ACC112 (cell line): ENCODE data around the gene THOP1.
"Not testable (repeated sequence)": the region's sequence is repeated elsewhere in the genome, so short reads cannot be mapped to it uniquely, and the experiment has no call there.

Experiments
- H2AFZ ChIP-seq: fragments of 200-600 bp; sonication (generic); one replicate; pipeline ENCODE4 v1.6.0; 2017; ENCODE audit warnings: antibody characterized with exemption, low read length; ENCODE audit not compliant: unreplicated experiment
- H3K27ac ChIP-seq: fragments of 200-600 bp; sonication (generic); 2 replicates; pipeline ENCODE4 v1.5.1; 2014; ENCODE audit warnings: low read depth, mild to moderate bottlenecking, antibody characterized with exemption, low read length, moderate library complexity
- H3K27me3 ChIP-seq: fragments of 200-600 bp; sonication (generic); 2 replicates; pipeline ENCODE4 v1.6.1; 2014; ENCODE audit warnings: mild to moderate bottlenecking, antibody characterized with exemption, low read length, moderate library complexity, mixed read lengths; ENCODE audit not compliant: insufficient read depth
- H3K36me3 ChIP-seq: fragments of 200-600 bp; sonication (generic); 2 replicates; pipeline ENCODE4 v1.6.1; 2016; ENCODE audit warnings: mild to moderate bottlenecking, antibody characterized with exemption, low read length, moderate library complexity, mixed read lengths; ENCODE audit not compliant: insufficient read depth
- H3K4me1 ChIP-seq: fragments of 200-600 bp; sonication (generic); one replicate; pipeline ENCODE4 v1.6.1; 2016; ENCODE audit warnings: low read length, mixed read lengths; ENCODE audit not compliant: insufficient read depth, unreplicated experiment, control insufficient read depth
- H3K4me3 ChIP-seq: fragments of 200-600 bp; sonication (generic); 2 replicates; pipeline ENCODE4 v1.5.1; 2014; ENCODE audit warnings: mild to moderate bottlenecking, low read depth, low read length
- H3K79me2 ChIP-seq: fragments of 200-600 bp; sonication (generic); one replicate; pipeline ENCODE4 v1.6.0; 2016; ENCODE audit warnings: low read length; ENCODE audit not compliant: control insufficient read depth, unreplicated experiment, insufficient read depth

THOP1 gene

DNA sequence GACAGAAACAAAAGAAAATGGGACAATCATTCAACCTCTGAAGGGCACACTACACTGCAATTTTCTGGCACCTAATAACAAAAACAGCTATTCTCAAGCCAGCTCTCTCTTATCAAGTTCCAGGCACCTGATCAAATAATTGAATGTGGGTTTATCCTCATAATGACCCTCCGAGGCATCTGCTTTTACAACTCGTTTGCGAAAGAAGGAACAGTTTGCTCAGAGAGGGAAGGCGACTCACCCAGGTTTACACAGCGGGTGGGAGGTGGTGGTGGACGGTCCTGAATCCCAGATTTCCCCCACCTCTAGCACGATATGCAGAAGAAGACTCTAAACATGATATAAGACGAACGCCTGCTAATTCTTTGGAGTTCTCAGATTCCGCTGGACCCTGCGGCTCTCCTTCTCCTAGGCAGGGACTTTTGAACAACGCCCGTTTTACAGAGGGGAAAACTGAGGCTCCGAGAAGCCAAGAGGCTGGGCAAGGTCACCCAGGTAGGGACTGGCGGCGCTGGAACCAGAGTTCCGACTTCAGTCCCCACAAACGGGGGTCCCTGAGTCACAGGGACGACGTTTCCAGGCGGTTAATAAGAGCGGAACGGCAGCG lies 2.9 kb upstream of the THOP1 start:
- Histone ChIP-seq H3K4me3 (peak overlapping the region; percentile 98), H3K27ac (peak overlapping the region; percentile 44; the same call in 1 of the 2 replicates), H3K79me2 (peaks cover 74% of the 10 kb centered on the region), H3K27me3 (no peaks in the 10 kb centered on the region), H3K4me1 (peaks cover 13% of the 10 kb centered on the region), H2AFZ (peak overlapping the region; percentile 87), H3K36me3 (no peaks in the 10 kb centered on the region)

DNA sequence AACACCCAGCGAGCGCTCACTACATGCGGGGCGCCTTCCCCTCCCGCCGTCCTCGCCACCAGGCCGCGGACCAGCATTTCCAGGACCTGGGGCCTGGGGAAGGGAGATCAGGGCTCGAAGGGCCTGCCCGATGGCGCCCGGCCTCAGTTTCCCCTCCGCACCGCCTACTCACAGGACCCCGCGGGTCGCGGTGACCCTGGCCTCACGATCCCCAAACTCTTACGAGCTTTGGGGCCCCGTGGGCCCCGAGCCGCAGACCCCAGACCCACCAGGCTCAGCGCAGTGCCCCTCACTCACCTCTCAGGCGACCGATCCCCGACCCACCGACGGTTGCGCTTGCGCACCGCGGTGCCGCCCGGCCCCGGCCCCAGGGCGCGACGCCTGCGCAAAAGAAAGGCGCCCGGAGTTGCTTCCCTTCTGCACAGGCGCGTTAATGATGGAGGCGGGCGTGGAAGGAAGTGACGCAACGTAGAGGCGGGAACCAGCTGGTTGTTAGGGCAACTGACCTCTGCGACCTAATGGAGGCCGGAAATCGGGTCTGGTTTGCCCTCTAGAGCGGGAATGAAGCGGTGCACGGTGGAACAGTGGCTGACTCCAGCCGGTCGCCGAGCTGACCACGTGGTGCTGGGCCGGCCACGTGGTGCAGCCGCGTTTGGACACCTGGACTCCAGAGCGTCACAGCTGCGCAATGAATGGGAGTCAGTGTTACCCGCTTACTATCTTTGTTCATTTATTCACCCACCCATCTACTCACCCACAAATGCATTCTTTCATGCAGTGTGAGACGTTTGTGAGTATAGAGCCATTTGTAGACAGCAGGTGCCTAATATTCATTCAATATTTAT lies 2.1 kb upstream of the THOP1 start, which contains the start of gene SGTA:
TSS of gene SGTA (minus strand) at position 338 of the 845 bp plus-strand sequence. CDS start 14,205 bp downstream, outside the sequence.
- no peaks in the 10 kb centered on the region for H3K27me3 ChIP-seq
- H3K4me3 ChIP-seq, result peak within 1 kb of the TSS; percentile 98
- peaks cover 75% of the 10 kb centered on the region for H3K79me2 ChIP-seq
- H3K36me3 ChIP-seq, result no peaks in the 10 kb centered on the region
- H3K27ac ChIP-seq, result peak within 1 kb of the TSS; percentile 59
- peaks cover 13% of the 10 kb centered on the region for H3K4me1 ChIP-seq
- peak within 1 kb of the TSS; percentile 87 for H2AFZ ChIP-seq

DNA sequence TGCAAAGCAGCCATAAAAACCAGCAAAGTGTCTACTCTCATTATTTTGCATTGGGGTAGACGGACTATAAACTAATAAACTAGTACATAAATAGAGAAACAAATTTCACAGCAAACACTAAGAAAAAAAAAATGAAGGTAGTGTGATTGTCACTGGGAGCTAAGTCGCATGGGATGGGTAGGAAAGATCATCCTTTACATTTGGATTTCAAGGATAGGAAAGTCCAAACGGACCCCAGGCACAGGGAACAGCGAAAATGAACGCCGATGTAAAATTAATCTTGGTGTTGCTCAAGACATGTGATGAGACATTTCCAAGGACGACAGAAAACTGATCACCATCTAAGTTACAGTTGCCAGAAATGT lies 1.5 kb upstream of the THOP1 start:
- peaks cover 71% of the 10 kb centered on the region for H3K79me2 ChIP-seq
- H3K36me3 ChIP-seq, result no peaks in the 10 kb centered on the region
- H3K27ac ChIP-seq, result peak overlapping the region; percentile 59
- peaks cover 13% of the 10 kb centered on the region for H3K4me1 ChIP-seq
- no peaks in the 10 kb centered on the region for H3K27me3 ChIP-seq
- peak overlapping the region; percentile 98 for H3K4me3 ChIP-seq
- peak overlapping the region; percentile 84 for H2AFZ ChIP-seq

DNA sequence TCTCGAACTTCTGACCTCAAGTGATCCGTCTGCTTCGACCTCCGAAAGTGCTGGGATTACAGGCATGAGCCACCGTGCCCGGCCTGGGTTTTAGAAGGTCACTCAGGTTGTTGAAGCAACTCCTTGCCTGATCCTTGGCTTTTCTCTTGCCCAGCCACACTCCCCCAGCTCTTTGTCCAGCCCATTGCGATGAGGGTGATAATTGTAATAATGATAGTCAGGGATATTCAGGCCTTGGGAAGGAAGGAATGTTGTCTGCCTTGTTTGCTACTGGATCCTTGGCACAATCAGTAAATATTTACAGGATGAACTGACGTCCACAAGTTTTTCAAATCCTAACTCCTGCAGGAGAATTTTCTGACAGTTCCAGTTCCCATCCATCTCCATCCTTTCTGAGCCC lies 1.8 kb downstream of the THOP1 start:
- Histone ChIP-seq H3K4me3 (no peak overlapping the region), H3K4me1 (peaks cover 3% of the 10 kb centered on the region), H3K79me2 (peaks cover 50% of the 10 kb centered on the region), H3K36me3 (no peaks in the 10 kb centered on the region), H2AFZ (no peak overlapping the region), H3K27ac (no peak overlapping the region), H3K27me3 (no peaks in the 10 kb centered on the region)

DNA sequence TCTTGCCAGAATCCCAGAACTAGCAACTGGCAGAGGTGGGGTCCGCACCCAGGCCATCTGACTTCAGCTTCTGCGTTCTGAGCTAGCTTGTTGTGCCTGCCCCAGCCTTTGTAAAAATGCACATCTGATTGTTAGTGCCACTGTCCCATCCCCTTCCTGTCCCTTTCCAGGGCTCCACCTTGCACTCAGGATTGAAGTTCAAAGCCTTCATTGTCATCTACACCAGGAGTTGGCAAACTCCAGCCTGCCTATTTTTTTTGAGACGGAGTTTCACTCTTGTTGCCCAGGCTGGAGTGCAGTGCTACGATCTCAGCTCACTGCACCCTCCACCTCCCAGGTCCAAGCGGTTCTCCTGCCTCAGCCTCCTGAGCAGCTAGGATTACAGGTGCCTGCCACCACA lies 2.9 kb downstream of the THOP1 start:
- H3K36me3 ChIP-seq, result no peaks in the 10 kb centered on the region
- H2AFZ ChIP-seq, result no peak overlapping the region
- no peak overlapping the region for H3K4me3 ChIP-seq
- no peaks in the 10 kb centered on the region for H3K27me3 ChIP-seq
- H3K79me2 ChIP-seq, result peaks cover 40% of the 10 kb centered on the region
- peaks cover 3% of the 10 kb centered on the region for H3K4me1 ChIP-seq
- H3K27ac ChIP-seq, result no peak overlapping the region

DNA sequence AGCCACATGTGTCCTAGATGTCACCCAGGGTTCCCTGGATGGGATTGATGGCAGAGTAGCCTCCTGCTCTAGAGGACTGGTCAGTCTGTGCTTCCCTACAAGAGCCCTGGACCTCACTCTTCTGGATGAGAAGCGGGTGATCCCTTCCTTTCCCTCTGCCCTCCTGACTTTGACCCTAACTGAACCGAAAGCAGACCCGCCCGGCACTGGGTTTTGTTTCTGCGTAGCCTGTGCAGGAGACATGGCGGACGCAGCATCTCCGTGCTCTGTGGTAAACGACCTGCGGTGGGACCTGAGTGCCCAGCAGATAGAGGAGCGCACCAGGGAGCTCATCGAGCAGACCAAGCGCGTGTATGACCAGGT lies 4.9 kb downstream of the THOP1 start:
- H3K4me1 ChIP-seq, result no peaks in the 10 kb centered on the region
- H3K27ac ChIP-seq, result no peak overlapping the region
- H3K79me2 ChIP-seq, result peaks cover 40% of the 10 kb centered on the region
- H3K4me3 ChIP-seq, result no peak overlapping the region
- H2AFZ ChIP-seq, result no peak overlapping the region
- no peaks in the 10 kb centered on the region for H3K36me3 ChIP-seq
- H3K27me3 ChIP-seq, result no peaks in the 10 kb centered on the region

DNA sequence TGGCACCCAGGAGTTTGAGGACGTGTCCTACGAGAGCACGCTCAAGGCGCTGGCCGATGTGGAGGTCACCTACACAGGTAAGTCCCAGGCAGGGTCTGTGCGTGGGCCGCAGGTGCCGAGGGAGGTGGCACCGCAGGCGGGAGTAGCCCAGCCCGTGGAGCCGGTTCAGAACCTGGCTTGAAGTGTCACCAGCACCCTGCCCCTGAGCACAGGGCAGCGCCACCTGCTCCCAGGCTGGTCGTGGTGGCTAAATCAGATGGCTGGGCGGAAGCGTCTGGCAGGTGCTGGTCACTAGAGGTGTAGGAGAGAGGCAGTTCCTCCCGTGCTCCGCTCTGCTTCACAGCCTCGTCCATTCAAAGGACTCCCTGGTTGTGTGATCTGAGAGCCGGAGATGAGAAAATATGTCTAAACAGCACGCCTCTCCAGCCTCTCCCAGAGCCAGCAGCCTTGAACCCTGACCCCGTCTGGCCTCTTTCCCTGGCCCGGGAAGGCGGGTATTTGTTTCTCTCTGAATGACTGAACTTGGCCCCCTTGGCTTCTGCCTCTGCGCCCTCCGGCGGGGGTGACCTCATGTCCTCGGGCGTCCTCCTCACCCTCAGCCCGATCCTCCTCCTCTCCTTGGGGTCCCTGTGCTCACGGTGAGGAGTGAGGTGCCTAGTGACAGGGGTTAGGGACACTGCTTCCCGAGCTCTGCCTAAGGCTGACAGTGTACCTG lies 5.4 kb downstream of the THOP1 start:
- Histone ChIP-seq H3K79me2 (peaks cover 37% of the 10 kb centered on the region), H3K4me1 (no peaks in the 10 kb centered on the region), H2AFZ (no peak overlapping the region), H3K27me3 (no peaks in the 10 kb centered on the region), H3K27ac (no peak overlapping the region), H3K4me3 (no peak overlapping the region), H3K36me3 (no peaks in the 10 kb centered on the region)

DNA sequence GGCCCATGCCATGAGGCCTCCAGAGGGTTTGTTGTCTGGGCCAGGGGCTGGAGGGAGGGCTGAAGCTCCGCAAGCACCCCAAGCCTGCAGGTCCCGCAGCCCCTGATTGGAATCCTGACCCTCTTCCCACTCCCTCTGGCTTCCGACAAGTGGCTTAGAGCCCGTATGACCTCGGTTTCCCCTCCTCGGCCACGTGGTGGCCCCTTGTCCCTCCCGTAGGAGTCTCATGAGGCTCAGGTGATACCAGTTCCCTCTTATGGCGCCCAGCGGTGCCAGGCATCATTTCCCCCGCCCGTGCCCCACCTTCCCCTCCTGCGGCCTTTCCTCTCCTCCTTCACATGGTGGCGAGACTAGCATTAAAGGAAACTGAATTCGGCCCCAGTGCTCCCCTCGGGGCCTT lies 6.1 kb downstream of the THOP1 start:
- H3K4me1 ChIP-seq, result no peaks in the 10 kb centered on the region
- H3K27me3 ChIP-seq, result no peaks in the 10 kb centered on the region
- no peak overlapping the region for H3K27ac ChIP-seq
- H2AFZ ChIP-seq, result no peak overlapping the region
- no peaks in the 10 kb centered on the region for H3K36me3 ChIP-seq
- peaks cover 30% of the 10 kb centered on the region for H3K79me2 ChIP-seq
- H3K4me3 ChIP-seq, result no peak overlapping the region

DNA sequence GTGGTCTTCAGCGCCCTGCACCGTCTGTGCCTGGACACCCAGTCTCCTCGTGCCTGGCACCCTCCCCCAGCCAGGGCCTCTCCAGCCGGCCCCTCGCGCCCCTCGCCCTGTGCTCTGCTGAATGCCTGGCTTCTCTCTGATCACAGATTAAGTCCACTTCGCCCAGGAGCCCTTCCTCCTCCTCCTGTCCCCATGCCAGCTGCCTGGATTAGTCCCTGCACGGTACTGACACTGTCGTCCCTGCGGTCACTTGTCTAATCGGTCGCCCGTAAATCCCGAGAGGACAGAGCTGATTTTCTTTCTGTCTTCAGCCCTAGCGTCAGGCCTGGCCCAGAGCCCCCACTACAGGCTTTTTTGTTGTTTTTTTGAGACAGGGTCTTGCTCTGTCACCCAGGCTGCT lies 6.6 kb downstream of the THOP1 start:
- Histone ChIP-seq H3K79me2 (peaks cover 27% of the 10 kb centered on the region), H3K27ac (no peak overlapping the region), H3K4me1 (no peaks in the 10 kb centered on the region), H3K4me3 (no peak overlapping the region), H2AFZ (no peak overlapping the region), H3K36me3 (no peaks in the 10 kb centered on the region), H3K27me3 (no peaks in the 10 kb centered on the region)

DNA sequence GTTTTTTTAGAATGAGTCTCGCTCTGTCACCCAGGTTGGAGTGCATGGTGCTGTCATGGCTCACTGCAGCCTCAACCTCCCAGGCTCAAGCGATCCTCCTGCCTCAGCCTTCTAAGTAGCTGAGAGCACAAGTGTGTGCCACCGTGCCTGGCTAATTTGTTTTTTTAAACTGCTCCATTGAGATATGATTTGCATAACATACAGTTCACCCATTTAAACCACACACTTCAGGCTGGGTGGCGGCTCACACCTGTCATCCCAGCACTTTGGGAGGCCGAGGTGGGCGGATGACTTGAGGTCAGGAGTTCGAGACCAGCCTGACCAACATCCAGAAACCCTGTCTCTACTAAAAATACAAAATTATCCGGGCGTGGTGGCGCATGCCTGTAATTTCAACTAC lies 7.4 kb downstream of the THOP1 start:
- H3K4me3 ChIP-seq, H3K4me1 ChIP-seq, H3K27ac ChIP-seq, H3K36me3 ChIP-seq, H3K27me3 ChIP-seq, H2AFZ ChIP-seq: not testable (repeated sequence)
- peaks cover 19% of the 10 kb centered on the region for H3K79me2 ChIP-seq
